Esophagus muscularis mucosa (tissue), 4 donors: ENCODE data around the gene ART3. TPM values are rescaled to one million over a fixed set of nuclear protein-coding genes. Genes with fewer than 3 reads are reported as not detected.

ENCODE experiments used
- DNase-seq: peaks from one replicate; pipeline ENCODE4 v3.0.0-alpha.2; 2017; ENCODE audit errors: extremely low spot score
- H3K27ac ChIP-seq, 4 donors: fragments of 200-600 bp; sonication (generic); replicated peaks in 1 of 4; 1 replicate in 3 of 4; 2 replicates in 1 of 4; pipeline ENCODE4 v1.5.1; 2016 to 2019; ENCODE audit warnings: mild to moderate bottlenecking in 1 of 4
- H3K27me3 ChIP-seq, 4 donors: fragments of 200-600 bp; sonication (generic); one replicate each; pipeline versions ENCODE4 v1.5.1 to v1.6.0; 2016 to 2019
- H3K36me3 ChIP-seq, 4 donors: fragments of 200-600 bp; sonication (generic); one replicate each; pipeline ENCODE4 v1.5.1; 2016 to 2019
- H3K4me1 ChIP-seq, 4 donors: fragments of 200-600 bp; sonication (generic); one replicate each; pipeline ENCODE4 v1.5.1; 2016 to 2019
- H3K4me3 ChIP-seq, 4 donors: fragments of 200-600 bp; sonication (generic); 1 replicate in 2 of 4; 2 replicates in 2 of 4; pipeline ENCODE4 v1.5.1; 2016 to 2019; ENCODE audit warnings: mild to moderate bottlenecking in 4 of 4, moderate library complexity in 1 of 4
- H3K9me3 ChIP-seq, 4 donors: fragments of 200-600 bp; sonication (generic); 1 replicate in 3 of 4; 2 replicates in 1 of 4; pipeline ENCODE4 v1.5.1; 2016 to 2019
- CTCF ChIP-seq, 3 experiments: fragments of 200-600 bp in 2 of 3; fragments of 450-650 bp in 1 of 3; sonication (generic) in 2 of 3; IDR thresholded peaks; one replicate each; pipeline ENCODE4 v1.5.1; 2017 to 2019; ENCODE audit warnings: antibody characterized with exemption in 3 of 3, mild to moderate bottlenecking in 2 of 3, moderate library complexity in 1 of 3
- EP300 ChIP-seq: sonication (generic); formaldehyde crosslinking; IDR thresholded peaks from one replicate; pipeline ENCODE4 v1.6.1; 2017; ENCODE audit warnings: antibody characterized with exemption
- POLR2A ChIP-seq: fragments of 450-650 bp; IDR thresholded peaks from one replicate; pipeline ENCODE4 v1.6.1; 2017; ENCODE audit warnings: antibody characterized with exemption, moderate library complexity, mild to moderate bottlenecking, low read depth
- POLR2AphosphoS5 ChIP-seq, 2 donors: sonication (generic); formaldehyde crosslinking; IDR thresholded peaks; one replicate each; pipeline ENCODE4 v1.6.1; 2017; ENCODE audit warnings: antibody characterized with exemption in 2 of 2
- WGBS: methylation state at CpG from one replicate; pipeline ENCODE4 v1.1.5; 2018; 5-methylcytosine and 5-hydroxymethylcytosine counted together
- intact Hi-C: fragments of 100-400 bp; cut with DNase I; formaldehyde crosslinking; loops from one replicate; pipeline ENCODE4 v1.15.1; 2023
- total RNA-seq, 4 donors: library from RNA; depleted of rRNA; stranded (reverse); fragments of >200 nt; gene quantifications; one replicate each; pipeline versions ENCODE4 v1.1.0 to v1.2.1, GENCODE V29; 2016

ART3 gene
- total RNA-seq: 10 to 100 TPM in 1 of 4 donors, 1 to 10 TPM in 3; 5.8 to 17.8 (median 8.9) TPM

GRCh38 chr4:76074468-76074867 is at the start of gene ART3:
ART3 (plus strand) TSS chr4:76074709; CDS start chr4:76075890, 1,181 bp downstream.
- H3K4me1 ChIP-seq: peaks cover 0 to 32% (median 24%) of the 10 kb centered on the region in 4 donors
- H3K4me3 ChIP-seq: peak within 1 kb of the TSS in 1 of 4 donors; percentile 14
- H3K36me3 ChIP-seq: no peaks in the 10 kb centered on the region
- WGBS: 28% methylated on average over 1 of the region's 1 CpG
- peak within 1 kb of the TSS in 2 of 4 donors; percentile 8 to 57 for H3K27ac ChIP-seq
- no peak for TF ChIP-seq EP300
- no peak for TF ChIP-seq POLR2AphosphoS5 (IDR thresholded peaks at IDR 0.05)
- TF ChIP-seq POLR2A: no peak
- no peak for TF ChIP-seq CTCF (IDR thresholded peaks at IDR 0.05)
- no peak for DNase-seq
- H3K27me3 ChIP-seq: no peaks in the 10 kb centered on the region
- no peaks in the 10 kb centered on the region for H3K9me3 ChIP-seq
- intact Hi-C loops: no loop called here

GRCh38 chr4:76028350-76028765 is 46.2 kb upstream of the ART3 start:
- intact Hi-C loops: no loop called here
- WGBS: 6% methylated on average over 6 of the region's 6 CpGs
- Histone ChIP-seq H3K27me3 (no peaks in the 10 kb centered on the region), H3K9me3 (no peaks in the 10 kb centered on the region), H3K27ac (peak overlapping the region in 1 of 4 donors; percentile 24), H3K4me1 (peaks cover 0 to 10% (median 3%) of the 10 kb centered on the region in 4 donors), H3K36me3 (no peaks in the 10 kb centered on the region), H3K4me3 (peak overlapping the region; percentile 24 to 48 (median 34))
- TF ChIP-seq CTCF (IDR thresholded peaks at IDR 0.05) (no peak), EP300 (no peak), POLR2A (no peak)
- no peak for DNase-seq

GRCh38 chr4:76029300-76029699 is 45.2 kb upstream of the ART3 start:
- Histone ChIP-seq H3K4me1 (peaks cover 0 to 10% (median 3%) of the 10 kb centered on the region in 4 donors), H3K27me3 (no peaks in the 10 kb centered on the region), H3K4me3 (no peak overlapping the region), H3K36me3 (no peaks in the 10 kb centered on the region), H3K27ac (no peak overlapping the region), H3K9me3 (no peaks in the 10 kb centered on the region)
- 73% methylated on average over 2 of the region's 2 CpGs for WGBS
- no peak for DNase-seq
- intact Hi-C loops: no loop called here
- TF ChIP-seq POLR2AphosphoS5 (IDR thresholded peaks at IDR 0.05) (no peak), CTCF (IDR thresholded peaks at IDR 0.05) (no peak), POLR2A (no peak), EP300 (no peak)

GRCh38 chr4:76035141-76035540 is 39.4 kb upstream of the ART3 start:
- TF ChIP-seq POLR2A: no peak
- TF ChIP-seq POLR2AphosphoS5 (IDR thresholded peaks at IDR 0.05): no peak
- TF ChIP-seq CTCF (IDR thresholded peaks at IDR 0.05): no peak
- TF ChIP-seq EP300: no peak
- Histone ChIP-seq H3K4me3 (no peak overlapping the region), H3K9me3 (no peaks in the 10 kb centered on the region), H3K36me3 (no peaks in the 10 kb centered on the region), H3K4me1 (peaks cover 0 to 5% (median 0%) of the 10 kb centered on the region in 4 donors), H3K27ac (no peak overlapping the region), H3K27me3 (no peaks in the 10 kb centered on the region)
- WGBS: 57% methylated on average over 3 of the region's 3 CpGs
- no peak for DNase-seq
- intact Hi-C loops: no loop called here

GRCh38 chr4:76035799-76036380 is 38.6 kb upstream of the ART3 start, which contains the start of gene CXCL11:
CXCL11 (minus strand) TSS chr4:76036070; CDS start chr4:76035987, 83 bp downstream.
- 87% methylated on average over 2 of the region's 2 CpGs for WGBS

More at GRCh38 chr4:76035799-76036380, 38.6 kb upstream of the ART3 start, which contains the start of gene CXCL11:
- TF ChIP-seq EP300 (no peak), POLR2A (no peak), CTCF (IDR thresholded peaks at IDR 0.05) (no peak), POLR2AphosphoS5 (IDR thresholded peaks at IDR 0.05) (no peak)
- Histone ChIP-seq H3K27me3 (no peaks in the 10 kb centered on the region), H3K27ac (no peak within 1 kb of the TSS), H3K36me3 (no peaks in the 10 kb centered on the region), H3K4me1 (peaks cover 0 to 5% (median 0%) of the 10 kb centered on the region in 4 donors), H3K4me3 (no peak within 1 kb of the TSS), H3K9me3 (no peaks in the 10 kb centered on the region)
- no peak for DNase-seq
- intact Hi-C loops: no loop called here
